SK-N-SH (cell line): ENCODE measurements around the gene RGS7. TPM values are rescaled to one million over a fixed set of nuclear protein-coding genes. Genes with fewer than 3 reads are reported as not detected.

ENCODE experiments used
- CTCF ChIA-PET: fragments of 300-600, 350-600 bp; formaldehyde crosslinking; extraction: SDS; loops from one replicate; lab custom pipeline; 2021; lab: Yijun Ruan, JAX
- POLR2A ChIA-PET: fragments of 350-600 bp; sonication (Branson Sonifier 250); formaldehyde crosslinking; extraction: SDS; loops from one replicate; lab custom pipeline; 2020; ENCODE audit warnings: antibody characterized with exemption, inconsistent platforms; lab: Yijun Ruan, JAX
- DNase-seq: peaks from one replicate; pipeline ENCODE4 v3.0.0; 2012
- H2AFZ ChIP-seq: fragments of 200-600 bp; sonication (generic); 2 replicates; pipeline ENCODE4 v1.8.1; 2016; ENCODE audit warnings: antibody characterized with exemption, mild to moderate bottlenecking, low read depth
- H3F3A ChIP-seq: fragments of 200-600 bp; sonication (generic); replicated peaks from 2 replicates; pipeline ENCODE3; 2016; ENCODE audit warnings: antibody characterized with exemption, mild to moderate bottlenecking; ENCODE audit not compliant: insufficient read depth
- H3K27ac ChIP-seq, 2 experiments: fragments of 200-500 bp in 1 of 2; fragments of 200-600 bp in 1 of 2; sonication (Bioruptor generic) in 1 of 2; sonication (generic), shearing (Covaris generic) in 1 of 2; 2 replicates each; pipeline versions ENCODE4 v1.5.1 to v1.6.1; 2014 to 2016; ENCODE audit warnings: low read depth in 2 of 2, inconsistent platforms in 1 of 2, low read length in 1 of 2, mild to moderate bottlenecking in 1 of 2, mixed read lengths in 1 of 2
- H3K27me3 ChIP-seq: fragments of 200-600 bp; sonication (generic), shearing (Covaris generic); 2 replicates; pipeline ENCODE4 v1.6.1; 2016; ENCODE audit warnings: mixed run types; ENCODE audit not compliant: insufficient read depth
- H3K36me3 ChIP-seq, 2 experiments: fragments of 200-500 bp in 1 of 2; fragments of 200-600 bp in 1 of 2; sonication (Bioruptor generic) in 1 of 2; sonication (generic) in 1 of 2; replicated peaks in 1 of 2; 2 replicates each; pipeline versions ENCODE3 to v1.5.1; 2014 to 2016; ENCODE audit warnings: low read length in 1 of 2, mild to moderate bottlenecking in 1 of 2; ENCODE audit not compliant: insufficient read depth in 2 of 2, control insufficient read depth in 1 of 2
- H3K4me1 ChIP-seq, 2 experiments: fragments of 200-500 bp in 1 of 2; fragments of 200-600 bp in 1 of 2; sonication (Bioruptor generic) in 1 of 2; sonication (generic), shearing (Covaris generic) in 1 of 2; 2 replicates each; pipeline versions ENCODE4 v1.5.1 to v1.6.1; 2014 to 2016; ENCODE audit warnings: low read depth in 1 of 2, low read length in 1 of 2, mixed run types in 1 of 2; ENCODE audit not compliant: insufficient read depth in 2 of 2, control insufficient read depth in 1 of 2
- H3K4me2 ChIP-seq: fragments of 200-600 bp; sonication (generic), shearing (Covaris generic); 2 replicates; pipeline ENCODE4 v1.6.1; 2017; ENCODE audit warnings: mixed run types
- H3K4me3 ChIP-seq, 2 experiments: fragments of 200-500 bp in 1 of 2; fragments of 200-600 bp in 1 of 2; sonication (Bioruptor generic) in 1 of 2; sonication (generic), shearing (Covaris generic) in 1 of 2; 2 replicates each; pipeline versions ENCODE4 v1.5.1 to v1.8.1; 2014 to 2016; ENCODE audit warnings: low read depth in 2 of 2, inconsistent platforms in 1 of 2, low read length in 1 of 2, mild to moderate bottlenecking in 1 of 2, mixed read lengths in 1 of 2, moderate library complexity in 1 of 2
- H3K79me2 ChIP-seq: fragments of 200-600 bp; sonication (generic); 2 replicates; pipeline ENCODE4 v1.8.1; 2017; ENCODE audit warnings: mild to moderate bottlenecking; ENCODE audit not compliant: insufficient read depth
- H3K9ac ChIP-seq: fragments of 200-600 bp; sonication (generic); 2 replicates; pipeline ENCODE4 v1.6.1; 2017; ENCODE audit warnings: mixed run types
- H3K9me2 ChIP-seq: fragments of 200-600 bp; sonication (generic); 2 replicates; pipeline ENCODE4 v1.6.1; 2017; ENCODE audit warnings: mixed run types
- H3K9me3 ChIP-seq: fragments of 200-600 bp; sonication (generic); 2 replicates; pipeline ENCODE4 v1.6.1; 2017; ENCODE audit warnings: mixed run types, mild to moderate bottlenecking, moderate library complexity
- H4K20me1 ChIP-seq: fragments of 200-600 bp; sonication (generic); 2 replicates; pipeline ENCODE4 v1.6.1; 2017; ENCODE audit warnings: mild to moderate bottlenecking, mixed run types; ENCODE audit not compliant: insufficient read depth
- CHD2 ChIP-seq: fragments of 150-350 bp; IDR thresholded peaks from 2 replicates; pipeline ENCODE4 v1.6.1; 2018; ENCODE audit warnings: low read length; ENCODE audit not compliant: partially characterized antibody
- ELF1 ChIP-seq: IDR thresholded peaks from 2 replicates; pipeline ENCODE4 v1.4.0; 2012
- EP300 ChIP-seq, 2 experiments: IDR thresholded peaks; 2 replicates each; pipeline versions ENCODE4 v1.4.0 to v1.6.1; 2012; ENCODE audit warnings: borderline replicate concordance in 1 of 2, low read depth in 1 of 2, low read length in 1 of 2
- EZH2phosphoT487 ChIP-seq: fragments of 200-600 bp; sonication (generic); IDR thresholded peaks from 2 replicates; pipeline ENCODE4 v1.6.1; 2017; ENCODE audit warnings: low read depth, mixed run types, mild to moderate bottlenecking, antibody characterized with exemption, moderate library complexity, borderline replicate concordance
- FOSL2 ChIP-seq: IDR thresholded peaks from 2 replicates; pipeline ENCODE4 v1.4.0; 2012; ENCODE audit warnings: low read depth, mild to moderate bottlenecking, moderate library complexity, borderline replicate concordance
- FOXM1 ChIP-seq: IDR thresholded peaks from 2 replicates; pipeline ENCODE4 v1.4.0; 2012; ENCODE audit warnings: low read depth, mild to moderate bottlenecking
- GABPA ChIP-seq: IDR thresholded peaks from 2 replicates; pipeline ENCODE4 v1.4.0; 2012; ENCODE audit warnings: low read depth, mild to moderate bottlenecking
- GATA2 ChIP-seq: sonication (generic); formaldehyde crosslinking; IDR thresholded peaks from 2 replicates; pipeline ENCODE4 v1.5.0; 2020; ENCODE audit warnings: mild to moderate bottlenecking, missing genetic modification reagents
- JUND ChIP-seq: IDR thresholded peaks from 2 replicates; pipeline ENCODE4 v1.4.0; 2012
- MEF2A ChIP-seq: IDR thresholded peaks from 2 replicates; pipeline ENCODE4 v1.4.0; 2012; ENCODE audit warnings: low read depth, borderline replicate concordance
- MXI1 ChIP-seq: IDR thresholded peaks from 2 replicates; pipeline ENCODE4 v1.6.1; 2012; ENCODE audit warnings: mild to moderate bottlenecking, low read depth, low read length, improper control_type of control experiment
- NFIC ChIP-seq: IDR thresholded peaks from 2 replicates; pipeline ENCODE4 v1.4.0; 2012; ENCODE audit warnings: borderline replicate concordance
- RAD21 ChIP-seq: IDR thresholded peaks from 2 replicates; pipeline ENCODE4 v1.6.1; 2012; ENCODE audit warnings: mild to moderate bottlenecking, low read length
- RCOR1 ChIP-seq: fragments of 150-350 bp; IDR thresholded peaks from 2 replicates; pipeline ENCODE4 v1.6.1; 2017; ENCODE audit warnings: antibody characterized with exemption, low read length
- RFX5 ChIP-seq: IDR thresholded peaks from 2 replicates; pipeline ENCODE4 v1.6.1; 2012; ENCODE audit warnings: mild to moderate bottlenecking, improper control_type of control experiment, low read length
- SIN3A ChIP-seq: IDR thresholded peaks from 2 replicates; pipeline ENCODE4 v1.6.1; 2012; ENCODE audit warnings: low read depth, mild to moderate bottlenecking, low read length, moderate library complexity, borderline replicate concordance
- TAF1 ChIP-seq: IDR thresholded peaks from 2 replicates; pipeline ENCODE4 v1.6.1; 2012; ENCODE audit warnings: low read depth, mild to moderate bottlenecking, low read length, moderate library complexity, borderline replicate concordance
- TEAD4 ChIP-seq: IDR thresholded peaks from 2 replicates; pipeline ENCODE4 v1.4.0; 2012; ENCODE audit warnings: mild to moderate bottlenecking, borderline replicate concordance; ENCODE audit not compliant: insufficient read depth
- YY1 ChIP-seq: IDR thresholded peaks from 2 replicates; pipeline ENCODE4 v1.4.0; 2012; ENCODE audit warnings: low read depth, mild to moderate bottlenecking
- WGBS: methylation state at CpG from one replicate; pipeline ENCODE4 v1.1.6; 2017; ENCODE audit warnings: low lambda C conversion rate; 5-methylcytosine and 5-hydroxymethylcytosine counted together
- polyA plus RNA-seq, 3 experiments: library from polyadenylated mRNA; depleted of rRNA; stranded (reverse); fragments of >200 nt; gene quantifications; 2 replicates each; pipeline ENCODE4 v1.2.3, GENCODE V29; 2012
- TF ChIP-seq, protein P1 (sequence below): IDR thresholded peaks from 2 replicates; pipeline ENCODE4 v1.4.0; 2012; ENCODE audit warnings: low read depth
- TF ChIP-seq, protein P2 (sequence below): IDR thresholded peaks from 2 replicates; pipeline ENCODE4 v1.4.0; 2012; ENCODE audit warnings: low read depth, borderline replicate concordance
- TF ChIP-seq, protein P3 (sequence below): fragments of 200-600 bp; sonication (generic); IDR thresholded peaks from 2 replicates; pipeline ENCODE4 v1.6.1; 2017; ENCODE audit warnings: antibody characterized with exemption, mild to moderate bottlenecking, moderate library complexity
- TF ChIP-seq, protein P4 (sequence below): fragments of 150-350 bp; IDR thresholded peaks from 2 replicates; pipeline ENCODE4 v1.6.1; 2017; ENCODE audit warnings: antibody characterized with exemption, low read length, low read depth, borderline replicate concordance
- TF ChIP-seq, protein P5 (sequence below): IDR thresholded peaks from 2 replicates; pipeline ENCODE4 v1.4.0; 2012; ENCODE audit warnings: low read depth, borderline replicate concordance

RGS7 gene
- polyA plus RNA-seq, 1 of the 3 experiments (the other 2 are of a cell fraction), result 0.36 TPM

DNA sequence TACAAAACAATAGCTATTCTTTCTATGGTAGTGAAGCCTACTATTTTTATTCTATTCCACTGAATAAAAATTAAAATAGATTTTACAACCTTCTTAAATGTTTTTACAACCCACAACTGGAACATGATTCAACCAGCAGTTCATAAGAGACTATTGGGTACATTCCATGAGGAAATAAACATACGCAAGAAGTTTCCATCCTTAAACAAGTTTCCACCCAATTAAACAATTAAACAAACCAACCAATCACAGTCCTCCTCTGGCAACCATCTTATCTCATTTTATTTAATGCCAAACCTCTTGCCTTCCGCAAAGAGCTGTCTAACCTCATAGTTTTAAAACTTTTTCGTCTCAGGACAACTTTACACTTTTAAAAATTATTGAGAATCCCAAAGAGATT, 239.0 kb downstream of the RGS7 start (continued):
- TF ChIP-seq, protein P1, sequence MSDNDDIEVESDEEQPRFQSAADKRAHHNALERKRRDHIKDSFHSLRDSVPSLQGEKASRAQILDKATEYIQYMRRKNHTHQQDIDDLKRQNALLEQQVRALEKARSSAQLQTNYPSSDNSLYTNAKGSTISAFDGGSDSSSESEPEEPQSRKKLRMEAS, result no peak
- TF ChIP-seq ELF1 (no peak), RAD21 (no peak), EZH2phosphoT487 (no peak), TEAD4 (no peak), GATA2 (CRISPR knock-in tag) (no peak), GABPA (no peak)
- TF ChIP-seq, protein P2, sequence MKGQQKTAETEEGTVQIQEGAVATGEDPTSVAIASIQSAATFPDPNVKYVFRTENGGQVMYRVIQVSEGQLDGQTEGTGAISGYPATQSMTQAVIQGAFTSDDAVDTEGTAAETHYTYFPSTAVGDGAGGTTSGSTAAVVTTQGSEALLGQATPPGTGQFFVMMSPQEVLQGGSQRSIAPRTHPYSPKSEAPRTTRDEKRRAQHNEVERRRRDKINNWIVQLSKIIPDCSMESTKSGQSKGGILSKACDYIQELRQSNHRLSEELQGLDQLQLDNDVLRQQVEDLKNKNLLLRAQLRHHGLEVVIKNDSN, result no peak

DNA sequence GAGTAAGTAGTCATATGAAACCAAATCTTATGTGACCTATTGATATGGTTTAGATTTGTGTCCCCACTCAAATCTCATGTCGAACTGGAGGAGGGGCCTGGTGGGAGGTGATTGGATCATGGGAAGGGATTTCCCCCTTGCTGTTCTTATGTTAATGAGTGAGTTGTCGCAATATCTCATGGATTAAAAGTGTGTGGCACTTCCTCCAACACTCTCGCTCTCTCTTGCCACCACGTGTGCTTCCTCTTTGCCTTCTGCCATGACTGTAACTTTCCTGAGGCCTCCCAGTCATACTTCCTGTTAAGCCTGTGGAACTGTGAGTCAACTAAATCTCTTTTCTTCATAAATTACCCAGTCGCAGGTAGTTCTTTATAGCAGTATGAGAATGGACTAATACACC, 241.2 kb downstream of the RGS7 start:
- Histone ChIP-seq H2AFZ (no peak overlapping the region), H3F3A (no peaks in the 10 kb centered on the region), H4K20me1 (no peaks in the 10 kb centered on the region), H3K9me2 (no peaks in the 10 kb centered on the region), H3K27me3 (no peaks in the 10 kb centered on the region), H3K9ac (no peak overlapping the region), H3K27ac (no peak overlapping the region), H3K36me3 (no peaks in the 10 kb centered on the region), H3K4me3 (no peak overlapping the region), H3K79me2 (no peaks in the 10 kb centered on the region), H3K4me2 (no peak overlapping the region), H3K9me3 (no peaks in the 10 kb centered on the region), H3K4me1 (no peaks in the 10 kb centered on the region; a peak in 2 of 4 replicates)
- ChIA-PET CTCF (no interaction called here), POLR2A (no interaction called here)
- 64% methylated on average over 5 of the region's 5 CpGs for WGBS
- DNase-seq, result no peak
- no peak for TF ChIP-seq EP300 (IDR thresholded peaks at IDR 0.05; ENCODE audit: borderline replicate concordance in 1 of 2, low read depth in 1 of 2, low read length in 1 of 2)
- TF ChIP-seq YY1, result no peak
- TF ChIP-seq MEF2A, result no peak
- TF ChIP-seq MXI1, result no peak
- TF ChIP-seq GATA2 (CRISPR knock-in tag), result no peak
- TF ChIP-seq SIN3A, result no peak
- TF ChIP-seq FOXM1, result no peak
- TF ChIP-seq, protein P3, sequence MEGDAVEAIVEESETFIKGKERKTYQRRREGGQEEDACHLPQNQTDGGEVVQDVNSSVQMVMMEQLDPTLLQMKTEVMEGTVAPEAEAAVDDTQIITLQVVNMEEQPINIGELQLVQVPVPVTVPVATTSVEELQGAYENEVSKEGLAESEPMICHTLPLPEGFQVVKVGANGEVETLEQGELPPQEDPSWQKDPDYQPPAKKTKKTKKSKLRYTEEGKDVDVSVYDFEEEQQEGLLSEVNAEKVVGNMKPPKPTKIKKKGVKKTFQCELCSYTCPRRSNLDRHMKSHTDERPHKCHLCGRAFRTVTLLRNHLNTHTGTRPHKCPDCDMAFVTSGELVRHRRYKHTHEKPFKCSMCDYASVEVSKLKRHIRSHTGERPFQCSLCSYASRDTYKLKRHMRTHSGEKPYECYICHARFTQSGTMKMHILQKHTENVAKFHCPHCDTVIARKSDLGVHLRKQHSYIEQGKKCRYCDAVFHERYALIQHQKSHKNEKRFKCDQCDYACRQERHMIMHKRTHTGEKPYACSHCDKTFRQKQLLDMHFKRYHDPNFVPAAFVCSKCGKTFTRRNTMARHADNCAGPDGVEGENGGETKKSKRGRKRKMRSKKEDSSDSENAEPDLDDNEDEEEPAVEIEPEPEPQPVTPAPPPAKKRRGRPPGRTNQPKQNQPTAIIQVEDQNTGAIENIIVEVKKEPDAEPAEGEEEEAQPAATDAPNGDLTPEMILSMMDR, result no peak
- TF ChIP-seq NFIC, result no peak
- TF ChIP-seq, protein P4, sequence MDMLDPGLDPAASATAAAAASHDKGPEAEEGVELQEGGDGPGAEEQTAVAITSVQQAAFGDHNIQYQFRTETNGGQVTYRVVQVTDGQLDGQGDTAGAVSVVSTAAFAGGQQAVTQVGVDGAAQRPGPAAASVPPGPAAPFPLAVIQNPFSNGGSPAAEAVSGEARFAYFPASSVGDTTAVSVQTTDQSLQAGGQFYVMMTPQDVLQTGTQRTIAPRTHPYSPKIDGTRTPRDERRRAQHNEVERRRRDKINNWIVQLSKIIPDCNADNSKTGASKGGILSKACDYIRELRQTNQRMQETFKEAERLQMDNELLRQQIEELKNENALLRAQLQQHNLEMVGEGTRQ, result no peak
- TF ChIP-seq, protein P2, result no peak
- no peak for TF ChIP-seq CHD2
- TF ChIP-seq RAD21, result no peak
- no peak for TF ChIP-seq JUND
- TF ChIP-seq RCOR1, result no peak
- no peak for TF ChIP-seq FOSL2
- no peak for TF ChIP-seq TAF1
- no peak for TF ChIP-seq ELF1
- no peak for TF ChIP-seq RFX5
- TF ChIP-seq, protein P5, sequence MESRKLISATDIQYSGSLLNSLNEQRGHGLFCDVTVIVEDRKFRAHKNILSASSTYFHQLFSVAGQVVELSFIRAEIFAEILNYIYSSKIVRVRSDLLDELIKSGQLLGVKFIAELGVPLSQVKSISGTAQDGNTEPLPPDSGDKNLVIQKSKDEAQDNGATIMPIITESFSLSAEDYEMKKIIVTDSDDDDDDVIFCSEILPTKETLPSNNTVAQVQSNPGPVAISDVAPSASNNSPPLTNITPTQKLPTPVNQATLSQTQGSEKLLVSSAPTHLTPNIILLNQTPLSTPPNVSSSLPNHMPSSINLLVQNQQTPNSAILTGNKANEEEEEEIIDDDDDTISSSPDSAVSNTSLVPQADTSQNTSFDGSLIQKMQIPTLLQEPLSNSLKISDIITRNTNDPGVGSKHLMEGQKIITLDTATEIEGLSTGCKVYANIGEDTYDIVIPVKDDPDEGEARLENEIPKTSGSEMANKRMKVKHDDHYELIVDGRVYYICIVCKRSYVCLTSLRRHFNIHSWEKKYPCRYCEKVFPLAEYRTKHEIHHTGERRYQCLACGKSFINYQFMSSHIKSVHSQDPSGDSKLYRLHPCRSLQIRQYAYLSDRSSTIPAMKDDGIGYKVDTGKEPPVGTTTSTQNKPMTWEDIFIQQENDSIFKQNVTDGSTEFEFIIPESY, result no peak
